GM18873 (cell line): Measurements from ENCODE around the gene RPL5.

ENCODE experiments used
- ATAC-seq: cut with Tn5 transposase; IDR thresholded peaks from one replicate; pipeline ENCODE4 v1.9.1; 2021; ENCODE audit warnings: mild to moderate bottlenecking, moderate library complexity, moderate number of reproducible peaks; ENCODE audit not compliant: unreplicated experiment, low FRiP score

Gene RPL5

GRCh38 chr1:92886886-92887419 lies 55.1 kb downstream of the RPL5 start:
- no peak for ATAC-seq

DNA sequence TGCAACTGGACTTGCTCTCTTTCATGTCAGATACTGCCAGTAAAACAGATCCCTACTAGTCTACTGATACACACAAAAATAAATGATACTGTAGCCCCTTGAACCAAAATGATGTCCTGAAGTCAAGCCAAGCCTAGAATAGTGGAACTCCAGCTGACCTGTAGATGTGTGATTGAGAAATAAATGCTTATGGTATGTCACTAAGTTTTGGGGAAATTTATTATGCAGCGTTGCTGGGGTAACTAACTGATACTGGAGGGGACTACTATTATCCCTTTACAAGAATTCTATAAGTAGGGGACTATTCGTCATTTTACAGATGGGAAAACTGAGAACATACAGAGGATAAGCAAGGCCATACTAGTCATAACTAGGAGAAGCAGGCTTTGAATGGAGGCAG lies 55.6 kb downstream of the RPL5 start:
- no peak for ATAC-seq
